Right cardiac atrium (tissue), 5 donors: ENCODE data around the gene L2HGDH. TPM values are rescaled to one million over a fixed set of nuclear protein-coding genes. Genes with fewer than 3 reads are reported as not detected.

Experiments
- ATAC-seq, 2 donors: fragments of 200-7000 bp; cut with Tn5 transposase; one replicate each; pipeline versions ENCODE4 v1.8.0 to v1.9.1; 2020; ENCODE audit warnings: moderate library complexity in 2 of 2, mild to moderate bottlenecking in 1 of 2
- DNase-seq, 3 donors: peaks; one replicate each; pipeline ENCODE4 v3.0.0-alpha.2; 2020
- H3K27ac ChIP-seq: one replicate; pipeline ENCODE4 v1.5.1; 2013; ENCODE audit warnings: mild to moderate bottlenecking, low read length, control low read depth, moderate library complexity
- H3K27me3 ChIP-seq: one replicate; pipeline ENCODE4 v1.6.1; 2013; ENCODE audit not compliant: control insufficient read depth, insufficient read depth
- H3K4me1 ChIP-seq: one replicate; pipeline ENCODE4 v1.6.1; 2013; ENCODE audit warnings: low read length; ENCODE audit not compliant: control insufficient read depth, insufficient read depth
- H3K4me3 ChIP-seq: one replicate; pipeline ENCODE4 v1.5.1; 2013; ENCODE audit warnings: low read length, control low read depth
- H3K9me3 ChIP-seq: one replicate; pipeline ENCODE4 v1.6.1; 2013; ENCODE audit warnings: low read length; ENCODE audit not compliant: control insufficient read depth
- WGBS: extraction: QIAGEN DNeasy Blood & Tissue Kit; methylation state at CpG from one replicate; pipeline ENCODE4 v1.1.7; 2013; 5-methylcytosine and 5-hydroxymethylcytosine counted together
- intact Hi-C, 4 donors: fragments of 100-400 bp; cut with DNase I; formaldehyde crosslinking; loops; one replicate each; pipeline versions ENCODE4 v1.11.0 to v1.14.0; 2022 to 2023
- polyA plus RNA-seq: library from polyadenylated mRNA; stranded (reverse); fragments of 200-250 nt; gene quantifications from one replicate; pipeline ENCODE4 v1.2.3, GENCODE V29; 2013
- total RNA-seq, 4 donors: library from RNA; stranded (reverse); fragmentation: NEBNext Ultra II Directional; extraction: Animal tissue kit (Norgen Biotek cat#: 25700); gene quantifications; one replicate each; pipeline ENCODE4 v1.2.1, GENCODE V29; 2021
- donor health status: healthy with polysubstance abuse.
- donor health status: DM: no; HTN: yes; CAD: no.
- donor health status: DM: no; HTN: no; CAD: no.
- donor health status: DM: no; HTN: yes; CAD: no; lungs with severe emphysema.
- donor health status: DM: yes; HTN: yes; CAD: no.

L2HGDH gene
- total and polyA plus RNA-seq, 5 donors, result 4.4 to 9.4 (median 7.3) TPM

- H3K9me3 ChIP-seq, result no peaks in the 10 kb centered on the region
- DNase-seq, result no peak
- no peak overlapping the region for H3K27ac ChIP-seq
- no peaks in the 10 kb centered on the region for H3K27me3 ChIP-seq
- ATAC-seq, result no peak
- 94% methylated on average over 3 of the region's 3 CpGs for WGBS
- H3K4me1 ChIP-seq, result no peaks in the 10 kb centered on the region
- H3K4me3 ChIP-seq, result no peak overlapping the region
- intact Hi-C loops, result no loop called here
These were observed 64.8 kb downstream of the L2HGDH start for GRCh38 chr14:50247245-50247644.

- no peaks in the 10 kb centered on the region for H3K9me3 ChIP-seq
- ATAC-seq (no peak), DNase-seq (no peak)
- WGBS, result 91% methylated on average over 5 of the region's 5 CpGs
- H3K4me3 ChIP-seq, result no peak overlapping the region
- intact Hi-C loops, result no loop called here
- H3K27me3 ChIP-seq, result no peaks in the 10 kb centered on the region
- H3K27ac ChIP-seq, result no peak overlapping the region
- no peaks in the 10 kb centered on the region for H3K4me1 ChIP-seq
These were observed 69.3 kb downstream of the L2HGDH start for GRCh38 chr14:50242566-50243310.

- WGBS, result 98% methylated on average over 1 of the region's 1 CpG
- no peak for ATAC-seq
These were observed 69.9 kb downstream of the L2HGDH start for GRCh38 chr14:50242096-50242495.

GRCh38 chr14:50237427-50237826 lies 74.6 kb downstream of the L2HGDH start:
- Histone ChIP-seq H3K27ac (no peak overlapping the region), H3K4me1 (no peaks in the 10 kb centered on the region), H3K9me3 (no peaks in the 10 kb centered on the region), H3K27me3 (no peaks in the 10 kb centered on the region), H3K4me3 (no peak overlapping the region)
- intact Hi-C loops, result no loop called here
- WGBS, result 47% methylated on average over 3 of the region's 3 CpGs
- ATAC-seq (no peak), DNase-seq (no peak)

More at GRCh38 chr14:50242096-50242495, 69.9 kb downstream of the L2HGDH start:
- Histone ChIP-seq H3K27me3 (no peaks in the 10 kb centered on the region), H3K27ac (no peak overlapping the region), H3K9me3 (no peaks in the 10 kb centered on the region), H3K4me3 (no peak overlapping the region), H3K4me1 (no peaks in the 10 kb centered on the region)
- intact Hi-C loops, result no loop called here
- no peak for DNase-seq

GRCh38 chr14:50233951-50234250 lies 78.1 kb downstream of the L2HGDH start:
- intact Hi-C loops, result no loop called here

GRCh38 chr14:50233166-50233950 lies 78.7 kb downstream of the L2HGDH start:
- no peak for DNase-seq
- 86% methylated on average over 14 of the region's 14 CpGs for WGBS
- H3K4me1 ChIP-seq, result no peaks in the 10 kb centered on the region

More at GRCh38 chr14:50233951-50234250, 78.1 kb downstream of the L2HGDH start:
- H3K27ac ChIP-seq, result no peak overlapping the region
- no peaks in the 10 kb centered on the region for H3K27me3 ChIP-seq
- no peaks in the 10 kb centered on the region for H3K9me3 ChIP-seq
- DNase-seq (no peak), ATAC-seq (no peak)
- H3K4me3 ChIP-seq, result no peak overlapping the region
- WGBS, result 97% methylated on average over 4 of the region's 4 CpGs
- no peaks in the 10 kb centered on the region for H3K4me1 ChIP-seq

GRCh38 chr14:50232276-50232642 lies 79.8 kb downstream of the L2HGDH start:
- intact Hi-C loops, result no loop called here
- peak overlapping the region; percentile 91 for H3K4me3 ChIP-seq
- no peaks in the 10 kb centered on the region for H3K9me3 ChIP-seq
- ATAC-seq, result peak; percentile 12 to 15
- H3K4me1 ChIP-seq, result no peaks in the 10 kb centered on the region
- no peak for DNase-seq
- 31% methylated on average over 13 of the region's 13 CpGs for WGBS
- H3K27me3 ChIP-seq, result no peaks in the 10 kb centered on the region
- H3K27ac ChIP-seq, result peak overlapping the region; percentile 91

More at GRCh38 chr14:50233166-50233950, 78.7 kb downstream of the L2HGDH start:
- no peak overlapping the region for H3K27ac ChIP-seq
- H3K4me3 ChIP-seq, result no peak overlapping the region
- no peaks in the 10 kb centered on the region for H3K27me3 ChIP-seq
- intact Hi-C loops, result no loop called here
- no peak for ATAC-seq
- H3K9me3 ChIP-seq, result no peaks in the 10 kb centered on the region

GRCh38 chr14:50231475-50232275 lies 80.4 kb downstream of the L2HGDH start, which contains the start of gene SOS2:
TSS of gene SOS2 (minus strand) at chr14:50231578. CDS start at chr14:50231283, 295 bp downstream.
- H3K27ac ChIP-seq, result peak within 1 kb of the TSS; percentile 91
- peak; percentile 89 to 96 (median 95) for DNase-seq
- intact Hi-C loops, result no loop called here
- ATAC-seq, result peak; percentile 97
- peak within 1 kb of the TSS; percentile 91 for H3K4me3 ChIP-seq
- H3K4me1 ChIP-seq, result no peaks in the 10 kb centered on the region
- under 1% methylated on average over 89 of the region's 90 CpGs for WGBS
- H3K27me3 ChIP-seq, result no peaks in the 10 kb centered on the region
- no peaks in the 10 kb centered on the region for H3K9me3 ChIP-seq

GRCh38 chr14:50230701-50231474 lies 81.1 kb downstream of the L2HGDH start:
- no peaks in the 10 kb centered on the region for H3K9me3 ChIP-seq
- ATAC-seq (peak; percentile 42 to 44), DNase-seq (peak; percentile 63 to 84 (median 82))
- H3K27ac ChIP-seq, result peak overlapping the region; percentile 91
- H3K27me3 ChIP-seq, result no peaks in the 10 kb centered on the region
- H3K4me3 ChIP-seq, result peak overlapping the region; percentile 91
- under 1% methylated on average over 62 of the region's 64 CpGs for WGBS
- intact Hi-C loops, result no loop called here
- peaks cover 2% of the 10 kb centered on the region for H3K4me1 ChIP-seq

DNA sequence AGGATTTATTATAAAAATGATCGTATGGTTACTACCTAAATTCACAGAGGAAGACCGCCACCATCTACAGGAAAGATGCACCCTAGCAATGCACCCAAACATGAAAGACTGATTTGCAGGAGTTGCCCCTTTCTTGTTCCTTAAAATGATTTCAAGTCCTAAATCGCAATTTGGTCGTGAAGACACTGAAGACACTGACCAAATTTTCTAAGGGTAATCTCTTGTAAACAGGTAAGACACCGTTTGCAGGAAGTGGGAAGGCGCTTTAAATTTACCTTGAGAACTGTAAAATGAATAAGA lies 81.7 kb downstream of the L2HGDH start:
- intact Hi-C loops, result no loop called here

More for the DNA sequence above, 81.7 kb downstream of the L2HGDH start:
- Histone ChIP-seq H3K27ac (peak overlapping the region; percentile 2), H3K27me3 (no peaks in the 10 kb centered on the region), H3K4me1 (peaks cover 2% of the 10 kb centered on the region), H3K9me3 (no peaks in the 10 kb centered on the region), H3K4me3 (peak overlapping the region; percentile 91)
- DNase-seq (no peak), ATAC-seq (no peak)
- WGBS, result 1% methylated on average over 6 of the region's 6 CpGs
